GM18505 (cell line): ENCODE results near the gene ZNF560.
"Not testable (repeated sequence)": the region's sequence is repeated elsewhere in the genome, so short reads cannot be mapped to it uniquely, and the experiment has no call there.

Experiments
- ATAC-seq: cut with Tn5 transposase; IDR thresholded peaks from one replicate; pipeline ENCODE4 v1.9.1; 2021; ENCODE audit not compliant: unreplicated experiment
- POLR2A ChIP-seq: IDR thresholded peaks from 4 replicates; pipeline ENCODE4 v1.6.1; 2011; ENCODE audit warnings: borderline replicate concordance; ENCODE audit not compliant: insufficient read depth, insufficient read length; ENCODE audit errors: extremely low read depth

Gene ZNF560

GRCh38 chr19:9498183-9498902, at the start of gene ZNF560:
Gene ZNF560, minus strand, starts transcription at chr19:9498616. Its CDS starts 23,303 bp downstream, at chr19:9475313.
- no peak for ATAC-seq
- TF ChIP-seq POLR2A, result no peak

- ATAC-seq, result no peak
- TF ChIP-seq POLR2A, result no peak
Observed at GRCh38 chr19:9547870-9548269, 49.5 kb upstream of the ZNF560 start.

- not testable (repeated sequence) for ATAC-seq
Observed at GRCh38 chr19:9541281-9541680, 42.9 kb upstream of the ZNF560 start.

- ATAC-seq, result not testable (repeated sequence)
Observed at GRCh38 chr19:9539921-9540320, 41.5 kb upstream of the ZNF560 start.

- ATAC-seq, result not testable (repeated sequence)
Observed at GRCh38 chr19:9539201-9539600, 40.8 kb upstream of the ZNF560 start.

- peak; percentile 90 for ATAC-seq
- peak; percentile 74 for TF ChIP-seq POLR2A
Observed at GRCh38 chr19:9538183-9539058, 40.0 kb upstream of the ZNF560 start, which contains the start of gene ZNF426. Gene ZNF426, minus strand, starts transcription at chr19:9538645. Its CDS starts 2,413 bp downstream, at chr19:9536232.

GRCh38 chr19:9535934-9536333, 37.5 kb upstream of the ZNF560 start:
- no peak for TF ChIP-seq POLR2A
- ATAC-seq, result no peak

- TF ChIP-seq POLR2A, result no peak
Observed at GRCh38 chr19:9531933-9532332, 33.5 kb upstream of the ZNF560 start.

GRCh38 chr19:9528757-9529336, 30.4 kb upstream of the ZNF560 start:
- TF ChIP-seq POLR2A, result no peak
- no peak for ATAC-seq

More at GRCh38 chr19:9531933-9532332, 33.5 kb upstream of the ZNF560 start:
- ATAC-seq, result no peak

GRCh38 chr19:9523885-9524474, 25.6 kb upstream of the ZNF560 start:
- ATAC-seq, result no peak
- no peak for TF ChIP-seq POLR2A

GRCh38 chr19:9507285-9507684, 8.9 kb upstream of the ZNF560 start:
- TF ChIP-seq POLR2A, result no peak
- ATAC-seq, result no peak

- ATAC-seq, result no peak
- no peak for TF ChIP-seq POLR2A
Observed at GRCh38 chr19:9500796-9501195, 2.4 kb upstream of the ZNF560 start.

GRCh38 chr19:9494096-9494495, 4.3 kb downstream of the ZNF560 start:
- ATAC-seq, result no peak
- no peak for TF ChIP-seq POLR2A

GRCh38 chr19:9487016-9487415, 11.4 kb downstream of the ZNF560 start:
- ATAC-seq, result no peak
- TF ChIP-seq POLR2A, result no peak

- ATAC-seq, result no peak
- TF ChIP-seq POLR2A, result no peak
Observed at GRCh38 chr19:9485140-9485539, 13.3 kb downstream of the ZNF560 start.
